A549 (cell line): ENCODE results near the gene FBXL13. TPM values are rescaled to one million over a fixed set of nuclear protein-coding genes. Genes with fewer than 3 reads are reported as not detected.

ENCODE experiments used
- ATAC-seq, 2 experiments: fragments of 200-7000 bp in 1 of 2; fragments of >200 bp in 1 of 2; cut with Nextera tagmentation in 1 of 2; cut with Tn5 transposase in 1 of 2; 3 replicates each; pipeline versions ENCODE4 v1.8.0 to v1.9.1; 2018 to 2020; ENCODE audit warnings: mild to moderate bottlenecking in 1 of 2, moderate library complexity in 1 of 2
- CTCF ChIA-PET: fragments of 300-600 bp; sonication (Branson Sonifier 250); formaldehyde crosslinking; extraction: SDS; loops from one replicate; lab custom pipeline; 2021; ENCODE audit warnings: antibody characterized with exemption, inconsistent platforms; lab: Yijun Ruan, JAX
- POLR2A ChIA-PET: fragments of 350-600 bp; formaldehyde crosslinking; extraction: SDS; loops from one replicate; lab custom pipeline; 2021; ENCODE audit warnings: antibody characterized with exemption, inconsistent platforms; lab: Yijun Ruan, JAX
- DNase-seq, 2 experiments: peaks; one replicate each; pipeline versions ENCODE4 v3.0.0 to v3.0.0-alpha.2; 2011 to 2016; ENCODE audit warnings: low read depth in 1 of 2, low spot score in 1 of 2
- FAIRE-seq: peaks from 2 replicates; lab custom pipeline; 2011; peaks lifted over from hg19 to GRCh38; lab: Jason Lieb, UNC
- H3K27ac ChIP-seq, 2 experiments: fragments of >200 bp; sonication (Bioruptor Twin); formaldehyde crosslinking; 3 replicates each; pipeline ENCODE4 v1.5.1; 2016 to 2017
- H3K4me1 ChIP-seq: fragments of >200 bp; sonication (Bioruptor Twin); formaldehyde crosslinking; 3 replicates; pipeline ENCODE4 v1.6.1; 2016
- H3K4me2 ChIP-seq: fragments of >200 bp; sonication (Bioruptor Twin); formaldehyde crosslinking; 3 replicates; pipeline ENCODE4 v1.6.1; 2016
- H3K4me3 ChIP-seq: fragments of >200 bp; sonication (Bioruptor Twin); formaldehyde crosslinking; 3 replicates; pipeline ENCODE4 v1.5.1; 2016
- H3K9me3 ChIP-seq: fragments of >200 bp; sonication (Bioruptor Twin); formaldehyde crosslinking; 3 replicates; pipeline ENCODE4 v1.6.1; 2016
- CBX2 ChIP-seq: fragments of 200-600 bp; sonication (generic); IDR thresholded peaks from 2 replicates; pipeline ENCODE4 v1.6.1; 2016; ENCODE audit warnings: low read depth, mild to moderate bottlenecking, borderline replicate concordance
- EHF ChIP-seq: fragments of 250-450 bp; sonication (Bioruptor Pico); IDR thresholded peaks from 2 replicates; pipeline ENCODE4 v1.5.0; 2020; ENCODE audit warnings: mild to moderate bottlenecking
- EHMT2 ChIP-seq: fragments of 200-600 bp; sonication (generic); IDR thresholded peaks from 2 replicates; pipeline ENCODE4 v1.6.1; 2016; ENCODE audit warnings: antibody characterized with exemption, low read depth, mild to moderate bottlenecking, moderate library complexity
- FOXS1 ChIP-seq: fragments of 250-450 bp; sonication (Bioruptor Pico); IDR thresholded peaks from 2 replicates; pipeline ENCODE4 v1.5.0; 2020; ENCODE audit warnings: mild to moderate bottlenecking, moderate library complexity
- HDAC2 ChIP-seq: fragments of 200-600 bp; sonication (generic); IDR thresholded peaks from 2 replicates; pipeline ENCODE4 v1.6.1; 2016
- HES2 ChIP-seq: fragments of >200 bp; sonication (Bioruptor Twin); formaldehyde crosslinking; IDR thresholded peaks from 2 replicates; pipeline ENCODE4 v1.6.1; 2016
- HEYL ChIP-seq: fragments of 250-450 bp; sonication (Bioruptor Pico); IDR thresholded peaks from 2 replicates; pipeline ENCODE4 v1.8.0; 2021; ENCODE audit warnings: mild to moderate bottlenecking, moderate library complexity
- JUN ChIP-seq, 2 experiments: fragments of >200 bp; sonication (Bioruptor Twin); formaldehyde crosslinking; IDR thresholded peaks; 2 replicates in 1 of 2; 3 replicates in 1 of 2; pipeline ENCODE4 v1.6.1; 2016 to 2017
- JUNB ChIP-seq: fragments of >200 bp; sonication (Bioruptor Twin); formaldehyde crosslinking; IDR thresholded peaks from 2 replicates; pipeline ENCODE4 v1.6.1; 2016
- MAFK ChIP-seq: fragments of 450-650 bp; IDR thresholded peaks from 2 replicates; pipeline ENCODE4 v1.6.1; 2014; ENCODE audit not compliant: partially characterized antibody
- MAX ChIP-seq: IDR thresholded peaks from 2 replicates; pipeline ENCODE4 v1.6.1; 2012
- MAZ ChIP-seq: fragments of 150-350 bp; IDR thresholded peaks from 2 replicates; pipeline ENCODE4 v1.6.1; 2014; ENCODE audit warnings: antibody characterized with exemption, low read depth, low read length, borderline replicate concordance
- NPAS2 ChIP-seq: fragments of 250-450 bp; sonication (Bioruptor Pico); IDR thresholded peaks from 2 replicates; pipeline ENCODE4 v1.8.0; 2022; ENCODE audit warnings: mild to moderate bottlenecking, moderate library complexity, borderline replicate concordance
- POLR2A ChIP-seq: IDR thresholded peaks from 2 replicates; pipeline ENCODE4 v1.6.1; 2012; ENCODE audit warnings: mild to moderate bottlenecking, low read length
- RCOR1 ChIP-seq: fragments of 150-350 bp; IDR thresholded peaks from 2 replicates; pipeline ENCODE4 v1.6.1; 2014; ENCODE audit warnings: antibody characterized with exemption, low read length, low read depth
- REST ChIP-seq: fragments of 200-600 bp; sonication (generic); IDR thresholded peaks from 2 replicates; pipeline ENCODE4 v1.6.1; 2016; ENCODE audit warnings: antibody characterized with exemption, mild to moderate bottlenecking, moderate library complexity
- SMC3 ChIP-seq: fragments of >200 bp; sonication (Bioruptor Twin); formaldehyde crosslinking; IDR thresholded peaks from 3 replicates; pipeline ENCODE4 v1.6.1; 2018; ENCODE audit warnings: inconsistent platforms
- TFCP2L1 ChIP-seq: fragments of 250-450 bp; sonication (Bioruptor Pico); IDR thresholded peaks from 2 replicates; pipeline ENCODE4 v1.5.0; 2021; ENCODE audit warnings: mild to moderate bottlenecking
- ZFP36 ChIP-seq: fragments of 450-650 bp; IDR thresholded peaks from 2 replicates; pipeline ENCODE4 v1.6.1; 2014; ENCODE audit warnings: borderline replicate concordance; ENCODE audit not compliant: partially characterized antibody
- WGBS: methylation state at CpG from one replicate; pipeline ENCODE4 v1.1.6; 2017; ENCODE audit errors: missing lambda C conversion rate; 5-methylcytosine and 5-hydroxymethylcytosine counted together
- polyA plus RNA-seq, 4 experiments: library from polyadenylated mRNA; depleted of rRNA in 3 of 4; stranded (reverse); fragments of >200 nt; fragmentation: RNase III in 1 of 4; extraction: RNeasy Plus Mini Kit Qiagen cat#74134 plus additional on column Dnase treatment in 1 of 4; gene quantifications; 2 replicates in 3 of 4; 3 replicates in 1 of 4; pipeline ENCODE4 v1.2.3, GENCODE V29; 2011 to 2017
- TF ChIP-seq, protein P1 (sequence below): fragments of 150-350 bp; IDR thresholded peaks from 2 replicates; pipeline ENCODE4 v1.6.1; 2014; ENCODE audit warnings: low read depth, mild to moderate bottlenecking, low read length
- TF ChIP-seq, protein P2 (sequence below): IDR thresholded peaks from 2 replicates; pipeline ENCODE4 v1.6.1; 2012

Gene FBXL13
- polyA plus RNA-seq, 2 of the 4 experiments (the other 2 are of a cell fraction) = 0.45 to 0.70 TPM

DNA sequence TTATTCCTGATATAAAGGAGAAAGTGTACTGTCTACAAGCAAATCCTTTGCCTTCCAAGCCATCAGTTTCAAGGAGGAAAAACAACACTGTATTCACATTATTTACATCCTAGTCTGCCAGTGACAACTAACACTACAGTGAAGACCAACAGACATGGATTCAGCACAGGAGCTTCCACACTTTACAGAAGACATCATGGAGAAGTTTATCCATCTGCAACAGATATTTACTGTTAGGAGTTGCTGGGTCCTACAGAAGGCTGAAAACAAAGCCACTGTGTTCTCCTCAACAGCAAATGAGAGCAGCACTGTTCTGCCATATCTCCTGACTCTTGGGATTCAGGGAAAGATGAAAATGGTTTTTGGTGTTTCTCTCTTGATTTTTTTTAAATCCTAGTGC, 42.4 kb upstream of the FBXL13 start:
- TF ChIP-seq HES2 = no peak
- TF ChIP-seq MAFK = no peak
- TF ChIP-seq SMC3 = no peak
- no peak for TF ChIP-seq EHF
- TF ChIP-seq MAX = no peak
- CTCF ChIA-PET = no interaction called here
- DNase-seq = no peak
- Histone ChIP-seq H3K27ac (no peak overlapping the region), H3K9me3 (peaks cover 2% of the 10 kb centered on the region; the same call in 1 of the 3 replicates), H3K4me3 (no peak overlapping the region), H3K4me2 (no peak overlapping the region), H3K4me1 (0 out of 3 replicates have a peak, but pooled peaks cover 4% of the 10 kb centered on the region)
- FAIRE-seq = no peak
- ATAC-seq = no peak; a peak in 1 of 6 replicates
- POLR2A ChIA-PET = no interaction called here

GRCh38 chr7:103116511-103116910, 41.9 kb upstream of the FBXL13 start:
- H3K4me2 ChIP-seq = no peak overlapping the region
- CTCF ChIA-PET = no interaction called here

More at GRCh38 chr7:103116511-103116910, 41.9 kb upstream of the FBXL13 start:
- 79% methylated on average over 1 of the region's 1 CpG for WGBS
- FAIRE-seq (no peak), ATAC-seq (no peak), DNase-seq (no peak)
- Histone ChIP-seq H3K4me3 (no peak overlapping the region), H3K9me3 (peaks cover 3% of the 10 kb centered on the region; the same call in 1 of the 3 replicates), H3K4me1 (0 out of 3 replicates have a peak, but pooled peaks cover 4% of the 10 kb centered on the region), H3K27ac (no peak overlapping the region)
- TF ChIP-seq HEYL (no peak), TFCP2L1 (CRISPR knock-in tag) (no peak), CBX2 (no peak), EHF (no peak), JUN (IDR thresholded peaks at IDR 0.05) (no peak), HDAC2 (no peak), NPAS2 (CRISPR knock-in tag) (no peak), ZFP36 (no peak), POLR2A (no peak), REST (no peak), RCOR1 (no peak), JUNB (no peak), FOXS1 (CRISPR knock-in tag) (no peak), MAZ (no peak), EHMT2 (no peak)
- TF ChIP-seq, protein P1, sequence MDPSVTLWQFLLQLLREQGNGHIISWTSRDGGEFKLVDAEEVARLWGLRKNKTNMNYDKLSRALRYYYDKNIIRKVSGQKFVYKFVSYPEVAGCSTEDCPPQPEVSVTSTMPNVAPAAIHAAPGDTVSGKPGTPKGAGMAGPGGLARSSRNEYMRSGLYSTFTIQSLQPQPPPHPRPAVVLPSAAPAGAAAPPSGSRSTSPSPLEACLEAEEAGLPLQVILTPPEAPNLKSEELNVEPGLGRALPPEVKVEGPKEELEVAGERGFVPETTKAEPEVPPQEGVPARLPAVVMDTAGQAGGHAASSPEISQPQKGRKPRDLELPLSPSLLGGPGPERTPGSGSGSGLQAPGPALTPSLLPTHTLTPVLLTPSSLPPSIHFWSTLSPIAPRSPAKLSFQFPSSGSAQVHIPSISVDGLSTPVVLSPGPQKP = no peak
- TF ChIP-seq, protein P2, sequence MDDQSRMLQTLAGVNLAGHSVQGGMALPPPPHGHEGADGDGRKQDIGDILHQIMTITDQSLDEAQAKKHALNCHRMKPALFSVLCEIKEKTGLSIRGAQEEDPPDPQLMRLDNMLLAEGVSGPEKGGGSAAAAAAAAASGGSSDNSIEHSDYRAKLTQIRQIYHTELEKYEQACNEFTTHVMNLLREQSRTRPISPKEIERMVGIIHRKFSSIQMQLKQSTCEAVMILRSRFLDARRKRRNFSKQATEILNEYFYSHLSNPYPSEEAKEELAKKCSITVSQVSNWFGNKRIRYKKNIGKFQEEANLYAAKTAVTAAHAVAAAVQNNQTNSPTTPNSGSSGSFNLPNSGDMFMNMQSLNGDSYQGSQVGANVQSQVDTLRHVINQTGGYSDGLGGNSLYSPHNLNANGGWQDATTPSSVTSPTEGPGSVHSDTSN = no peak
- POLR2A ChIA-PET = no interaction called here
